Right atrium auricular region (tissue), 2 donors: ENCODE measurements around the gene TRABD2A. TPM values are rescaled to one million over a fixed set of nuclear protein-coding genes. Genes with fewer than 3 reads are reported as not detected.

Source experiments
- DNase-seq: peaks from one replicate; pipeline ENCODE4 v3.0.0-alpha.2; 2019; ENCODE audit warnings: low spot score
- H3K27ac ChIP-seq, 2 donors: fragments of 200-600 bp; sonication (generic); 1 replicate in 1 of 2; 2 replicates in 1 of 2; pipeline ENCODE4 v1.5.1; 2016 to 2019
- H3K27me3 ChIP-seq, 2 donors: fragments of 200-600 bp; sonication (generic); one replicate each; pipeline versions ENCODE4 v1.5.1 to v1.6.0; 2017 to 2019
- H3K36me3 ChIP-seq: fragments of 200-600 bp; sonication (generic); one replicate; pipeline ENCODE4 v1.5.1; 2016
- H3K4me1 ChIP-seq, 2 donors: fragments of 200-600 bp; sonication (generic); one replicate each; pipeline versions ENCODE4 v1.5.1 to v1.6.0; 2017 to 2019
- H3K4me3 ChIP-seq, 2 donors: fragments of 200-600 bp; sonication (generic); 1 replicate in 1 of 2; 2 replicates in 1 of 2; pipeline ENCODE4 v1.5.1; 2017 to 2019; ENCODE audit warnings: mild to moderate bottlenecking in 1 of 2, moderate library complexity in 1 of 2
- H3K9me3 ChIP-seq, 2 donors: fragments of 200-600 bp; sonication (generic); one replicate each; pipeline ENCODE4 v1.5.1; 2019
- total RNA-seq, 2 donors: library from RNA; depleted of rRNA; stranded (reverse); fragments of >200 nt; gene quantifications; one replicate each; pipeline ENCODE4 v1.1.0, GENCODE V29; 2016
- TF ChIP-seq, protein P1 (sequence below), 2 donors: fragments of 200-600 bp; sonication (generic); IDR thresholded peaks; one replicate each; pipeline ENCODE4 v1.5.1; 2019; ENCODE audit warnings: antibody characterized with exemption in 2 of 2

TRABD2A gene
- total RNA-seq, 2 donors from 2014 or later = 1.2 to 1.7 TPM

DNA sequence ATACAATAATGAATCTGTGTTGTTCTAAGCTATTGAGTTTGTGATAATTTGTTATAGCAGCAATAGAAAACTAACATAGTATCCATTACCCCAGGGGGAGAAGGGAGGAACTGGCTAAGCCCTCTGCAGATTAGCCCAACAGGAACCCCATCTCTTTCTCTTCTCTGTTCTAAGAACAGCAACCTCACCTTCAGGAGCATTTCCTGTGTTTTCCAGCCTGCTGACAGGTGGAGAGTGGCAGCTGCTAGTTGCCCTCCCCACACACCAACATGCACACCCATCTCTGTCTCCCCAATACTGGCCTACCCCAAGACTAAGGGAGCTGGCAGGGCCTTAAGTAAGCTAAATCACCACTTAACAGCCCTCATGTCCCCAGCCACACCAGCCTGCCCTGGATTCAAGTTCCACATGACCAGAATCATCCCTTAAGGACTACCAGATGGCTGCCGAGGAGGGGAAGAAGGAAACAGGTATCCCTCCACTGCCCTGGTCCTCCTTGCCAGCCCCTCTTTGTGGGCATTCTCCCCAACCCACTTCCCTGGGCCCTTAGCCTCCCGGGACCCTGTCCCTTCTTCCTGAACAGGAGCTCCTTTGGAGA, 52.8 kb downstream of the TRABD2A start:
- H3K27ac ChIP-seq = no peak overlapping the region
- H3K36me3 ChIP-seq = no peaks in the 10 kb centered on the region
- TF ChIP-seq, protein P1, sequence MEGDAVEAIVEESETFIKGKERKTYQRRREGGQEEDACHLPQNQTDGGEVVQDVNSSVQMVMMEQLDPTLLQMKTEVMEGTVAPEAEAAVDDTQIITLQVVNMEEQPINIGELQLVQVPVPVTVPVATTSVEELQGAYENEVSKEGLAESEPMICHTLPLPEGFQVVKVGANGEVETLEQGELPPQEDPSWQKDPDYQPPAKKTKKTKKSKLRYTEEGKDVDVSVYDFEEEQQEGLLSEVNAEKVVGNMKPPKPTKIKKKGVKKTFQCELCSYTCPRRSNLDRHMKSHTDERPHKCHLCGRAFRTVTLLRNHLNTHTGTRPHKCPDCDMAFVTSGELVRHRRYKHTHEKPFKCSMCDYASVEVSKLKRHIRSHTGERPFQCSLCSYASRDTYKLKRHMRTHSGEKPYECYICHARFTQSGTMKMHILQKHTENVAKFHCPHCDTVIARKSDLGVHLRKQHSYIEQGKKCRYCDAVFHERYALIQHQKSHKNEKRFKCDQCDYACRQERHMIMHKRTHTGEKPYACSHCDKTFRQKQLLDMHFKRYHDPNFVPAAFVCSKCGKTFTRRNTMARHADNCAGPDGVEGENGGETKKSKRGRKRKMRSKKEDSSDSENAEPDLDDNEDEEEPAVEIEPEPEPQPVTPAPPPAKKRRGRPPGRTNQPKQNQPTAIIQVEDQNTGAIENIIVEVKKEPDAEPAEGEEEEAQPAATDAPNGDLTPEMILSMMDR (IDR thresholded peaks at IDR 0.05) = no peak
- H3K9me3 ChIP-seq = no peaks in the 10 kb centered on the region
- H3K27me3 ChIP-seq = no peaks in the 10 kb centered on the region
- no peak overlapping the region for H3K4me3 ChIP-seq
- DNase-seq = no peak
- no peaks in the 10 kb centered on the region for H3K4me1 ChIP-seq

DNA sequence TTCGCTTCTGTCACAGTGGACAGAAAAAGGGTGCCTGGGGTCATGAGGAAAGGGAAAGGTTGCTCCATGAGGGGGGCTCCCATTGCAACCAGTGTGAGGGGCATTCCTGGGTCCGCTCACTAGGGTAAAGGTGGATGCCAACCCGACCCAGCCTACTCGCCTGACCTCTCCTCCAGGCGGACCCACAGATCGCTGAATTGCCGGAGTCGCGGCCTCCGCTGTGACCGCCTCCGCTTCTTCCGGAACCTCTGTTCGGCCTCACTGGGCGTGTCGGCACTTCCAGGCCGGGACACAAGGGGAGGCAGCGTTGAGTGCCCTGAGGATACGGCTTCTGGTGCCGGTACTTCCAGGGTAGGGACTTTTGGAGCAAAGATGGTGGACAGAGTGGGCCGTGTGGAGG, 57.1 kb downstream of the TRABD2A start:
- no peaks in the 10 kb centered on the region for H3K4me1 ChIP-seq

DNA sequence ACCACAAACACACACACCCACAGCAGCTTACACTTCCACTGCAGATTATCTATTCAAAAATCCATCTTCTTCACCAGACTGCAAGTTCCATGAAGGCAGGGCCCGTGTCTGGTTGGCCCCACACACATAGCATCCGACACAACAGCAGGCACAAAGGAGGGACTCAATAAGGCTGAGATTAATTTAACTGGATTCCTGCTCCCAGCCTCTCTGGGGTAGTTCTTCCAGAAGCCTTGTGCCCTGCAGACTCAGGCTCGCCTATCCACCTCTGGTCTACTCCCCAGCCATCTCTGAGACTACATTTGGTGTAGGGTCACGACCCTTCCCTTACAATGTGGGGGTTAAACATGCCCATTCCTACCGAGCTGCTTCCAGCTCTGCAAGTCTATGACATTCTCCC, 57.7 kb downstream of the TRABD2A start:
- Histone ChIP-seq H3K9me3 (no peaks in the 10 kb centered on the region), H3K27me3 (no peaks in the 10 kb centered on the region), H3K4me1 (no peaks in the 10 kb centered on the region), H3K27ac (no peak overlapping the region), H3K36me3 (no peaks in the 10 kb centered on the region), H3K4me3 (no peak overlapping the region)
- DNase-seq = no peak
- TF ChIP-seq, protein P1 (IDR thresholded peaks at IDR 0.05) = no peak

More for the DNA sequence above, 57.1 kb downstream of the TRABD2A start:
- no peak for DNase-seq
- no peaks in the 10 kb centered on the region for H3K36me3 ChIP-seq
- H3K27ac ChIP-seq = no peak overlapping the region
- no peaks in the 10 kb centered on the region for H3K27me3 ChIP-seq
- H3K9me3 ChIP-seq = no peaks in the 10 kb centered on the region
- no peak overlapping the region for H3K4me3 ChIP-seq
- TF ChIP-seq, protein P1 (IDR thresholded peaks at IDR 0.05) = no peak

DNA sequence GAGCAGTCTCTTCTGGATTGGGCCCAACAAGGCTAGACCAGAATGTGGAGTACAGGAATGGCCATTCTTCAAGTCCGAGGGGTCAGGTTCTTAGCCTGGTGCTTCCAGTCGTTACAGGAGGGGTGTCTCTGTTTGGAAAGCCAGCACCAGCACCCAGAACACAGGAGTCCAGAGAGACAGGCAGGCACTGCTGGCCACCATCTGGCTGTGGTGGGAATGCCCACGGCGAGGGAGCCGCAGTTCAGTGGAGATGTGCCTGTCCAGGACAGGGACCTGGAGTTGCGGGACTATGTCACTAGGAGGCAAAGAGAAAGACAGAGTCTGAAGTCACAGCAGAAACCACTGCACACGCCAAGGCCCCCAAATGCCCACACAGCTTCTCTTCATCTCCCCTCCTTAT, 59.1 kb downstream of the TRABD2A start:
- peak; percentile 47 for DNase-seq
- H3K27ac ChIP-seq = no peak overlapping the region
- no peaks in the 10 kb centered on the region for H3K27me3 ChIP-seq
- no peaks in the 10 kb centered on the region for H3K36me3 ChIP-seq
- TF ChIP-seq, protein P1 (IDR thresholded peaks at IDR 0.05) = no peak
- H3K4me3 ChIP-seq = no peak overlapping the region
- no peaks in the 10 kb centered on the region for H3K4me1 ChIP-seq
- H3K9me3 ChIP-seq = no peaks in the 10 kb centered on the region

DNA sequence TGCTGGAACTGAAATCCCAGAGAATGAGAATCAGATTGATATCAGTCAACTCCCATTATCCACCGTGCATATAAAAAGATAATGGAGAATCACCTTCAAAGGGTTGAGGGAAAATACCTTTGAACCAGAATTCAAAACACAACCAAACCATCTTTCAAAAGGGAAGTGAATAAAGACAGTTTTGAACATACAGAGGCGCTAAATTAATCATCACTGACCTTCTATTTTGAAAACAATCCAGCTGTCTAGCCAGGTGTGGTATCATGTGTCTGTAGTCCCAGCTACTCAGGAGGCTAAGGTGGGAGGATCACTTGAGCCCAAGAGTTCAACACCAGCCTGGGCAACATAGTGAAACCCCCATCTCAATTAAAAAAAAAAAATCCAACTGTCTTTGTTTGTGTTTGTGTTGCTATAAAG, 63.6 kb downstream of the TRABD2A start:
- Histone ChIP-seq H3K4me3 (no peak overlapping the region), H3K36me3 (no peaks in the 10 kb centered on the region), H3K4me1 (no peaks in the 10 kb centered on the region), H3K27me3 (no peaks in the 10 kb centered on the region), H3K9me3 (no peaks in the 10 kb centered on the region), H3K27ac (no peak overlapping the region)
- DNase-seq = no peak
- TF ChIP-seq, protein P1 (IDR thresholded peaks at IDR 0.05) = no peak

DNA sequence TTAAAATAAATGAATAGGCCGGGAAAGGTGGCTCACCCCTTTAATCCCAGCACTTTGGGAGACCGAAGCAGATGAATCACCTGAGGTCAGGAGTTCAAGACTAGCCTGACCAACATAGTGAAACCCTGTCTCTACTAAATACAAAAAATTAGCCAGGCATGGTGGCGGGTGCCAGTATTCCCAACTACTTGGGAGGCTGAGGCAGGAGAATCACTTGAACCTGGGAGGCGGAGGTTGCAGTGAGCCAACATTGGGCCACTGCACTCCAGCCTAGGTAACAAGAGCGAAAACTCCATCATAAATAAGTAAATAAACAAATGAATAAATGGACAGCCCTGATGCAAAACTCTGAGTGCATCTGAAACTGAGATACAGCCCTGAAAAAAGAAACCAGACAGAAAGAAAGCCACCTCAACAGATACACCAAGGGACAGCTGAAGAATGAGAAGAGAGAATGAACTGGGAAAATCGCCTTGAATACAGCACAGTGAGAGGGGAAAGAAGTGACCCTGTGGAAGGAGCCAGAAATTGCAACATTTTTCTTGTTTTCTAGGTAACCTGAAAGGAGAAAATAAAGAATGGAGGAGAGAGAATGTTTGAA, 64.4 kb downstream of the TRABD2A start:
- no peak for DNase-seq
- Histone ChIP-seq H3K27ac (no peak overlapping the region), H3K9me3 (no peaks in the 10 kb centered on the region), H3K27me3 (no peaks in the 10 kb centered on the region), H3K36me3 (no peaks in the 10 kb centered on the region), H3K4me1 (no peaks in the 10 kb centered on the region), H3K4me3 (no peak overlapping the region)
- TF ChIP-seq, protein P1 (IDR thresholded peaks at IDR 0.05) = no peak
